Peyer's patch (tissue), 4 donors: Measurements from ENCODE around the gene DCDC2.
"Not testable (repeated sequence)": the region's sequence is repeated elsewhere in the genome, so short reads cannot be mapped to it uniquely, and the experiment has no call there.

Source experiments
- POLR2A ChIP-seq, 2 donors: fragments of 450-650 bp; IDR thresholded peaks; one replicate each; pipeline ENCODE4 v1.5.1; 2017; ENCODE audit warnings: antibody characterized with exemption in 2 of 2, mild to moderate bottlenecking in 2 of 2, moderate library complexity in 2 of 2
- TF ChIP-seq, protein P1 (sequence below), 6 experiments: fragments of 450-650 bp in 4 of 6; fragments of 200-600 bp in 2 of 6; sonication (generic) in 1 of 6; IDR thresholded peaks; one replicate each; pipeline ENCODE4 v1.5.1; 2017 to 2019; ENCODE audit warnings: antibody characterized with exemption in 6 of 6, mild to moderate bottlenecking in 3 of 6, moderate library complexity in 1 of 6

DNA sequence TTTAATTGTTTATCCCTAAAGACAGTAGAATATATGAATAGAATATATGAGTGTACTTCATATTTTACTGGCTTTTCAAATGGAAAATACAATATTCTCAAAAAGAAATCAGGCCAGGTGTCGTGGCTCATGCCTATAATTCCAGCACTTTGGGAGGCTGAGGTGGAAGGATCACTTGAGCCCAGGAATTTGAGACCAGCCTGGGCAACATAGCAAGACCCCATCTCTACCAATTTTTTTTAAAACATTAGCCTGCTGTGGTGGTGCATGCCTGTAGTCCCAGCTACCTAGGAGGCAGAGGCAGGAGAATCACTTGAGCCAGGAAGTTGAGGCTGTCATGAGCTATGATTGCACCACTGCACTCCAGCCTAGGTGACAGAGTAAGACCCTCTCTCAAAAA is 116.1 kb downstream of the DCDC2 start:
- TF ChIP-seq POLR2A (IDR thresholded peaks at IDR 0.05) = not testable (repeated sequence)
- TF ChIP-seq, protein P1, sequence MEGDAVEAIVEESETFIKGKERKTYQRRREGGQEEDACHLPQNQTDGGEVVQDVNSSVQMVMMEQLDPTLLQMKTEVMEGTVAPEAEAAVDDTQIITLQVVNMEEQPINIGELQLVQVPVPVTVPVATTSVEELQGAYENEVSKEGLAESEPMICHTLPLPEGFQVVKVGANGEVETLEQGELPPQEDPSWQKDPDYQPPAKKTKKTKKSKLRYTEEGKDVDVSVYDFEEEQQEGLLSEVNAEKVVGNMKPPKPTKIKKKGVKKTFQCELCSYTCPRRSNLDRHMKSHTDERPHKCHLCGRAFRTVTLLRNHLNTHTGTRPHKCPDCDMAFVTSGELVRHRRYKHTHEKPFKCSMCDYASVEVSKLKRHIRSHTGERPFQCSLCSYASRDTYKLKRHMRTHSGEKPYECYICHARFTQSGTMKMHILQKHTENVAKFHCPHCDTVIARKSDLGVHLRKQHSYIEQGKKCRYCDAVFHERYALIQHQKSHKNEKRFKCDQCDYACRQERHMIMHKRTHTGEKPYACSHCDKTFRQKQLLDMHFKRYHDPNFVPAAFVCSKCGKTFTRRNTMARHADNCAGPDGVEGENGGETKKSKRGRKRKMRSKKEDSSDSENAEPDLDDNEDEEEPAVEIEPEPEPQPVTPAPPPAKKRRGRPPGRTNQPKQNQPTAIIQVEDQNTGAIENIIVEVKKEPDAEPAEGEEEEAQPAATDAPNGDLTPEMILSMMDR (IDR thresholded peaks at IDR 0.05) = not testable (repeated sequence)
